ENCODE data around the gene ZGPAT. TPM values are rescaled to one million over a fixed set of nuclear protein-coding genes. Genes with fewer than 3 reads are reported as not detected.

Gene ZGPAT
- total RNA-seq, 1 experiment from 2014 or later = 27.6 TPM

GRCh38 chr20:63690898-63691710, 16.7 kb upstream of the ZGPAT start:
- peaks cover 14 to 20% (median 17%) of the 10 kb centered on the region in 3 experiments; a peak in 6 of 7 replicates for H3K36me3 Mint-ChIP-seq (ENCODE audit: insufficient read depth in 1 of 3, low read depth in 3 of 3)
- peak overlapping the region in 2 of 3 experiments; percentile 60 to 88; a peak in 4 of 7 replicates for H3K27ac Mint-ChIP-seq
- H2BK12ac ChIP-seq (ENCODE audit: insufficient read length, low read depth, low read length) = no peak overlapping the region
- no peak overlapping the region for H3K27ac ChIP-seq (ENCODE audit: insufficient read length, low read depth, low read length)
- no peak overlapping the region for H2AK5ac ChIP-seq (ENCODE audit: insufficient read length, low read length)
- no peaks in the 10 kb centered on the region for H3K79me1 ChIP-seq (ENCODE audit: insufficient read depth, low read depth, low read length, poor library complexity, severe bottlenecking)
- TF ChIP-seq CTCF (conservative IDR thresholded peaks at IDR 0.05) = no peak
- H3K4ac ChIP-seq (ENCODE audit: low read depth, low read length) = no peak overlapping the region
- no peaks in the 10 kb centered on the region for H3K9me3 ChIP-seq (ENCODE audit: control insufficient read depth, low read depth, low read length)
- H2BK120ac ChIP-seq (ENCODE audit: low read depth, low read length, poor library complexity, severe bottlenecking) = no peak overlapping the region
- no peaks in the 10 kb centered on the region for H3K79me2 ChIP-seq (ENCODE audit: insufficient read depth, low read length)
- H4K91ac ChIP-seq (ENCODE audit: insufficient read length, low read depth, low read length) = no peak overlapping the region
- no peak overlapping the region for H3K23ac ChIP-seq (ENCODE audit: insufficient read length, low read depth, low read length)
- no CpG with 5 or more reads among the region's 24 CpGs for WGBS (ENCODE audit: extremely low coverage, insufficient read length, low lambda C conversion rate)
- peaks cover 3 to 5% of the 10 kb centered on the region in 2 experiments; a peak in 3 of 5 replicates for H3K9me3 Mint-ChIP-seq
- no peak for DNase-seq
- no peak overlapping the region for H3K9ac ChIP-seq (ENCODE audit: extremely low read depth, insufficient read length, low read length)
- H3K27me3 Mint-ChIP-seq (ENCODE audit: low read depth) = peaks cover 3% of the 10 kb centered on the region
- H3K4me2 ChIP-seq (ENCODE audit: insufficient read depth, insufficient read length, low read length) = no peak overlapping the region
- no peak overlapping the region for H2BK5ac ChIP-seq (ENCODE audit: insufficient read length, low read length)
- no peak overlapping the region; the same call in 1 of the 2 replicates for H3K14ac ChIP-seq (ENCODE audit: insufficient read depth, low read length)
- H3K4me1 Mint-ChIP-seq = peaks cover under 1 to 2% of the 10 kb centered on the region in 2 experiments
- no peak overlapping the region for H3K18ac ChIP-seq (ENCODE audit: insufficient read length, low read depth, low read length)
- no peaks in the 10 kb centered on the region for H3K4me1 ChIP-seq (ENCODE audit: insufficient read depth, low read length)
- no peak overlapping the region for H3K4me3 Mint-ChIP-seq
- no peak overlapping the region for H4K5ac ChIP-seq (ENCODE audit: insufficient read length, low read depth, low read length)
- H4K20me1 ChIP-seq (ENCODE audit: control insufficient read depth, insufficient read depth, insufficient read length) = no peaks in the 10 kb centered on the region
- H2BK15ac ChIP-seq (ENCODE audit: low read depth, low read length) = no peak overlapping the region
- H3K27me3 ChIP-seq (ENCODE audit: insufficient read depth, low read length) = no peaks in the 10 kb centered on the region
- H3K56ac ChIP-seq (ENCODE audit: insufficient read length, low read depth, low read length) = no peak overlapping the region
- H4K8ac ChIP-seq (replicated peaks; ENCODE audit: insufficient read length, low read depth, low read length) = no peak overlapping the region
- no peak overlapping the region for H3T11ph ChIP-seq (ENCODE audit: low read length)
- no peaks in the 10 kb centered on the region for H3K23me2 ChIP-seq (ENCODE audit: insufficient read length, low read depth, low read length, poor library complexity, severe bottlenecking)
- H2AFZ ChIP-seq (ENCODE audit: low read length) = no peak overlapping the region
- no peak overlapping the region for H2BK20ac ChIP-seq (ENCODE audit: low read depth, low read length, poor library complexity, severe bottlenecking)

Data from H9 (cell line).